ENCODE measurements around the gene STAU1.

STAU1 gene, protein sequence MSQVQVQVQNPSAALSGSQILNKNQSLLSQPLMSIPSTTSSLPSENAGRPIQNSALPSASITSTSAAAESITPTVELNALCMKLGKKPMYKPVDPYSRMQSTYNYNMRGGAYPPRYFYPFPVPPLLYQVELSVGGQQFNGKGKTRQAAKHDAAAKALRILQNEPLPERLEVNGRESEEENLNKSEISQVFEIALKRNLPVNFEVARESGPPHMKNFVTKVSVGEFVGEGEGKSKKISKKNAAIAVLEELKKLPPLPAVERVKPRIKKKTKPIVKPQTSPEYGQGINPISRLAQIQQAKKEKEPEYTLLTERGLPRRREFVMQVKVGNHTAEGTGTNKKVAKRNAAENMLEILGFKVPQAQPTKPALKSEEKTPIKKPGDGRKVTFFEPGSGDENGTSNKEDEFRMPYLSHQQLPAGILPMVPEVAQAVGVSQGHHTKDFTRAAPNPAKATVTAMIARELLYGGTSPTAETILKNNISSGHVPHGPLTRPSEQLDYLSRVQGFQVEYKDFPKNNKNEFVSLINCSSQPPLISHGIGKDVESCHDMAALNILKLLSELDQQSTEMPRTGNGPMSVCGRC

DNA sequence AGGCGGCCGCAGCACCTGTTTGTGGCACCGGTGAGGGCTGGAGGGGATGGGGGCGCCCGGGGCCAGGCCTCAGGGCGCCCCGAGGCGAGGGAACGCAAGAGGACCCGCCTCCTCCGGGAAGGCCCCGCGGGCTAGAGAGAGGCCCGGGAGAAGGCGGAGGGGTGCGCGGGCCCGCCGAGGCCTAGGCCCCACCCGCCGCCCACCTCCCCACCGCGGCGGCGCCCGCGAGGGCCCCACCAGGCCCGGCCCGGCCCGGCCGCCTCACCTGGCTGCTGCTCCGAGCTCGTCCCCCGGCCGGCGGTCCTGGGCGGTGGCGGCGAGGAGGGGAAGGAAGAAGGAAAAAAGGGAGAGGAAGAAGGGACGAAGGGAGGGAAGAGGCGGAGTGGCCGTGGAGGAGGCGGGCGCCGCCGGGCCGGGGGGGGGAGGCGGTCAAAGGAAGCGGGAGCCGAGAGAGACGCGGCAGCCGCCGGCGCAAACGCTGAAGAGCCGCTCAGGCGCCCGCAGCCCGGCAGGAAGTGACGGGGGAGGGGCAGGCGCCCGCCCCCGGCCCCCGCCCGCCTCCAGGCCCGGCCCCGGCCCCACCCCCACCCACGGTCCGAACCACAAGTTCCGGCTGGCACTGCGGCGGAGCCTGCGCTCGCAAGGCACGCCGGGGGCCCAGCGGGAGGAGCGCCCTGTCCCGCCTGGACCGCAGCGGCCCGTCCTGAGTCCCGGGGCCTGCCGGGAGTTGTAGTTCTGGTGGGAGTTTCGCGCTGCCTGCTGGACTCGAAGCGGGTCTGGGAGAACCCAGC, at the start of gene STAU1:
Gene STAU1, minus strand, starts transcription at position 484 of the 791 bp plus-strand sequence. CDS start 22,133 bp downstream, outside the sequence.
- DNase-seq (ENCODE audit: low spot score) = peak; percentile 99
- in situ Hi-C loops (cut with MboI; ENCODE audit: low sequenced_read_pairs, unreplicated experiment) = no loop called here
- TF ChIP-seq, protein P1, sequence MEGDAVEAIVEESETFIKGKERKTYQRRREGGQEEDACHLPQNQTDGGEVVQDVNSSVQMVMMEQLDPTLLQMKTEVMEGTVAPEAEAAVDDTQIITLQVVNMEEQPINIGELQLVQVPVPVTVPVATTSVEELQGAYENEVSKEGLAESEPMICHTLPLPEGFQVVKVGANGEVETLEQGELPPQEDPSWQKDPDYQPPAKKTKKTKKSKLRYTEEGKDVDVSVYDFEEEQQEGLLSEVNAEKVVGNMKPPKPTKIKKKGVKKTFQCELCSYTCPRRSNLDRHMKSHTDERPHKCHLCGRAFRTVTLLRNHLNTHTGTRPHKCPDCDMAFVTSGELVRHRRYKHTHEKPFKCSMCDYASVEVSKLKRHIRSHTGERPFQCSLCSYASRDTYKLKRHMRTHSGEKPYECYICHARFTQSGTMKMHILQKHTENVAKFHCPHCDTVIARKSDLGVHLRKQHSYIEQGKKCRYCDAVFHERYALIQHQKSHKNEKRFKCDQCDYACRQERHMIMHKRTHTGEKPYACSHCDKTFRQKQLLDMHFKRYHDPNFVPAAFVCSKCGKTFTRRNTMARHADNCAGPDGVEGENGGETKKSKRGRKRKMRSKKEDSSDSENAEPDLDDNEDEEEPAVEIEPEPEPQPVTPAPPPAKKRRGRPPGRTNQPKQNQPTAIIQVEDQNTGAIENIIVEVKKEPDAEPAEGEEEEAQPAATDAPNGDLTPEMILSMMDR (IDR thresholded peaks at IDR 0.05; ENCODE audit: borderline replicate concordance, control extremely low read depth, extremely low read depth, insufficient read depth, missing control alignments) = no peak

DNA sequence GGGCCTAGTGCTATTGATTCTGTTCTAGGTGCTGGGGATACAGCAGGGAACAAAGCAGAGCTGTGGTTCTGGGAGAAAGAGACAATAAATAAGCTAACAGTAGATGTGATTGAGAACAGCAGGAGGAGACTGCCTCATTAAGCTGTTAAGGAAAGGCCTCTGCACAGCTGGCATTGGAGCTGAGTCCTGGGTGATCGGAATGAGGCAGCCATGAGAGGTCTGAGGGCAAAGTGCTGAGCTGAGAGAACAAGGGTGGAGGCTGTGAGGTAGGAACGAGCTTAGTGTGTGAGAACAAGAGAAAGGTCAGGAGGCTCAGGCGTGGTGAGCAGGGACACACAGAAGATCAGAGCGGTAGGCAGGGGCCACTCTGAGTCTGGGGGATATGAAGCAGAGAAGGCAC, 49.4 kb upstream of the STAU1 start:
- DNase-seq (ENCODE audit: low spot score) = no peak
- TF ChIP-seq, protein P1 (IDR thresholded peaks at IDR 0.05; ENCODE audit: borderline replicate concordance, control extremely low read depth, extremely low read depth, insufficient read depth, missing control alignments) = no peak
- in situ Hi-C loops (cut with MboI; ENCODE audit: low sequenced_read_pairs, unreplicated experiment) = no loop called here

DNA sequence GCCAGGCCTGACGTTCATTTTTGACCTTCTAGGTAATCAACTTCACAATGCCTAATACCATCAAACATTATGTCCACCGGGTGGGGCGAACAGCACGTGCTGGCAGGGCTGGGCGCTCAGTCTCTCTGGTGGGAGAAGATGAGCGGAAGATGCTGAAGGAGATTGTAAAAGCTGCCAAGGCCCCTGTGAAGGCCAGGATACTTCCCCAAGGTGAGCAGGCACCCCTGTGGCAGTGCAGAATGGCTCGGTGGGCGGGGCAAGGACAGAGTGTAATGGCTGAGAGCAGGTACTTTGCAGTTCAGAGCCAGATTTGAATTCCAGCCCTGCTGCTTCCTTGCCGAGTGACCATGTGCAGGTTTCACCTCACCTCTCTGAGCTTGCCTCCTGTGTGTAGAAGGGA, 48.2 kb upstream of the STAU1 start:
- DNase-seq (ENCODE audit: low spot score) = no peak
- TF ChIP-seq, protein P1 (IDR thresholded peaks at IDR 0.05; ENCODE audit: borderline replicate concordance, control extremely low read depth, extremely low read depth, insufficient read depth, missing control alignments) = no peak
- in situ Hi-C loops (cut with MboI; ENCODE audit: low sequenced_read_pairs, unreplicated experiment) = no loop called here

DNA sequence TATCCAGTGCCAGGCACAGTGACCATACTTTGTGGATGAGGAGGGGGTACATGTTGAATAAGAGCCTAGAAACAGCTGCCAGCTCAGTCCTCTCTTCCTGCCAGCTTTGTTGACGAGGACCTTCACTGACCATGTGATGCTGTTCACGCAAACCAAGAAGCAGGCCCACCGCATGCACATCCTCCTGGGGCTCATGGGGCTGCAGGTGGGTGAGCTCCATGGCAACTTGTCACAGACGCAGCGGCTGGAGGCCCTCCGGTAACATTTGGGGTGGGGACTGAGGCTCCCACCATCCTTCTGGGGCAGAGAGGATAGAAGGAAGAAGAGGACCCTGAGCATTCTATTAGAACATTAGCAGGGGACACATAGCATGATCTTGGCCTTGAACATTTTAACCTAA, 46.7 kb upstream of the STAU1 start:
- TF ChIP-seq, protein P1 (IDR thresholded peaks at IDR 0.05; ENCODE audit: borderline replicate concordance, control extremely low read depth, extremely low read depth, insufficient read depth, missing control alignments) = no peak
- in situ Hi-C loops (cut with MboI; ENCODE audit: low sequenced_read_pairs, unreplicated experiment) = no loop called here
- no peak for DNase-seq (ENCODE audit: low spot score)

DNA sequence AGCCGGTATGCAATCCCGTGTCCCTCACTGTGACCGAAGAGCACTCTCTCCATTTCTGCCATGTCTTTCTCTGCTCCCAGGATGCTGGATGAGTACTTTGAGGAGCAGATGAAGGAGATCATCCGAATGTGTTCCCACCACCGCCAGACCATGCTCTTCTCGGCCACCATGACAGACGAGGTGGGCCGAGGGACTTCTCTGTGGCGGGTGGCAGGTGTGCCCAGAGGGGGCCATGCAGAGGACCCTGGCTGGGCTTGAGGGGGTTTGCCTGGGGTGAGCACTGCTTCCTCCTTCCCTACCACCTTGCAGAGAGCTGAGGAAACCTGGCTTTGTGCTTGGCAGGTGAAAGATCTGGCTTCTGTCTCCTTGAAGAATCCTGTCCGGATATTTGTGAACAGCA, 45.1 kb upstream of the STAU1 start:
- DNase-seq (ENCODE audit: low spot score) = no peak
- in situ Hi-C loops (cut with MboI; ENCODE audit: low sequenced_read_pairs, unreplicated experiment) = no loop called here
- TF ChIP-seq, protein P1 (IDR thresholded peaks at IDR 0.05; ENCODE audit: borderline replicate concordance, control extremely low read depth, extremely low read depth, insufficient read depth, missing control alignments) = no peak

DNA sequence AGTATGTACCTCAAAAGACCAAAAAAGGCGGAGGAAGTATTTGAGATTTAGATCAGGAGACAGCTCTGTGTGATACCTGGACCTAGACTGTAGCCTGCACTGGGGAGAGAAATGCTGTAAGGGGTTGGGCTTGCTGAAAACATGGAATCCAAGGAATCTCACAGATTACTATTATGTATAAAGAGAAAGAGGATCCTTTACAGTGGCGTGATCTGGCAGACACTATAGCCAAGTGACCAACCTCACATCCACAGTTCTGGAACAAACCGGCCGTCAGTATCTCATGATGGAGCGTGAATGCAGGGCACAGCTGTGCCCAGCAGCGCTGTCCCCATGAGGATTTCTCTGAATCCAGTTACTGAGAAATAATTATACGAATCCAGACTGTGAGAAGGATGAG, 43.3 kb upstream of the STAU1 start:
- no peak for DNase-seq (ENCODE audit: low spot score)
- in situ Hi-C loops (cut with MboI; ENCODE audit: low sequenced_read_pairs, unreplicated experiment) = no loop called here
- TF ChIP-seq, protein P1 (IDR thresholded peaks at IDR 0.05; ENCODE audit: borderline replicate concordance, control extremely low read depth, extremely low read depth, insufficient read depth, missing control alignments) = no peak
